ES-I3 (cell line): Measurements from ENCODE around the gene DOLPP1.
"Not testable (repeated sequence)": the region's sequence is repeated elsewhere in the genome, so short reads cannot be mapped to it uniquely, and the experiment has no call there.

ENCODE experiments used
- H3K36me3 ChIP-seq: 2 replicates; pipeline ENCODE4 v1.6.1; 2013; ENCODE audit warnings: mild to moderate bottlenecking, low read length, control low read depth, moderate library complexity; ENCODE audit not compliant: insufficient read depth
- H3K4me1 ChIP-seq: 2 replicates; pipeline ENCODE4 v1.6.1; 2013; ENCODE audit warnings: mild to moderate bottlenecking, control low read depth, low read length; ENCODE audit not compliant: insufficient read depth
- H3K9ac ChIP-seq: 2 replicates; pipeline ENCODE4 v1.6.1; 2013; ENCODE audit warnings: low read depth, mild to moderate bottlenecking, low read length, moderate library complexity
- H3K9me3 ChIP-seq: 2 replicates; pipeline ENCODE4 v1.6.1; 2013; ENCODE audit warnings: mild to moderate bottlenecking, low read length, moderate library complexity; ENCODE audit not compliant: control insufficient read depth, insufficient read depth

DOLPP1 gene

GRCh38 chr9:129125478-129125877 is 44.6 kb downstream of the DOLPP1 start:
- Histone ChIP-seq H3K4me1 (peaks cover 10% of the 10 kb centered on the region), H3K9ac (no peak overlapping the region), H3K9me3 (no peaks in the 10 kb centered on the region), H3K36me3 (peaks cover 5% of the 10 kb centered on the region)

DNA sequence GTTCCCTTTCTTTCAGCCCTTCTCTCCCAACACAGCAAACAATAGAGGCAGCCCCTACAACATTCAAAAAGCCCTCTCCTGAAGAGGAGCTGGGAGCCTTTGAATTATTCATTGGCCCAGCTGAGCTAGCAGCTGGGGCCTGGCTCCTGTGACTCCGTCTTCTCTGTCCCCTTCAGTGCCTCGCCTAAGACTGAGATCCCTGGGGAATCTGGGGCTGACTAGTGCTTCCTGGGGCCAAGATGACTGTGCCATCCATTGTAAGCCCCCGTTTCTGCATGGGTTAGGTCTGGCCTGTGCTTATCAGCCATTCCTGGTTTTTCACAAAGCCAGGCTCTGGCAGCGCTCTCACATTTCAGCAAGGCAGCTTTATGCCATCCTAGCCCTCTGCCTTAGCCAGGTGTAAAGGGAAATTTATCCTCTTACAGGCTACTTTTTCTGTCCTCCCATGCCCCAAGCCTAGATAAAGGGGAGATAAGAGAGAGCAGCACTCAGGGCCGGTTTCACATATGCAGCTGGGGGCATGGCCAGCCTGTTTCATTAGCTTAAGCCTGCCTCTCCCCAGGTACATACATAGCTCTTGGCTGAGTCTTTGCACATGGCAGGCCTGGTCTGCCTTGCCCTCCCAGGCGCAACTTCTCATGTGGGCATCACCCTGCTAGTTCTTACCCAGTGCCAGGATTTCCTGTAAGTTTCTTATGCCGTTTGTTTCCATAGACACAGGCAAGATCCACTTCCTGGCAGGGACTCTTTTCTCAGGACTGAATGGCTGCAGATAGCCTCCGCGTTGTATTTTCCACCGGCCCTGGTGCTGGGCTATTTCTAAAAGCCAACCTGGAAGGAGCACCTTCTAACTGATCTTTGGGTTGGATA is 46.1 kb downstream of the DOLPP1 start:
- peaks cover 5% of the 10 kb centered on the region for H3K36me3 ChIP-seq
- peak overlapping the region; percentile 7; the same call in 1 of the 2 replicates for H3K9ac ChIP-seq
- H3K4me1 ChIP-seq = peaks cover 10% of the 10 kb centered on the region
- H3K9me3 ChIP-seq = no peaks in the 10 kb centered on the region

- peaks cover 10% of the 10 kb centered on the region for H3K4me1 ChIP-seq
- no peak overlapping the region for H3K9ac ChIP-seq
- H3K9me3 ChIP-seq = no peaks in the 10 kb centered on the region
- H3K36me3 ChIP-seq = peaks cover 5% of the 10 kb centered on the region
Measured at GRCh38 chr9:129128689-129129088, 47.8 kb downstream of the DOLPP1 start.

DNA sequence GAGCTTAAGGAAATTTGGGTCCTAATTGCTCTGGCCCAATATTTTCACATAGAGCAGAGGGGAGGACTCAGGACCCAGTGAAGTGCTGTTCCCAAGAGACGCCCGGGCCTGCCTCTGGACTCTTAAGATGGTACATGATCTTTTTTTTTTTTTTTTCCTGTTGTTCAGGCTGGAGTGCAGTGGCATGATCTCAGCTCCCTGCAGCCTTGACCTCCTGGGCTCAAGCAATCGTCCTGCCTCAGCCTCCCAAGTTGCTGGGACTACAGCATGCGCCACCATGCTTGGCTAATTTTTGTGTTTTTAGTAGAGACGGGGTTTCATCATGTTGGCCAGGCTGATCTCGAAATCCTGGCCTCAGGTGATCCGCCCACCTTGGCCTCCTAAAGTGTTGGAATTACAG is 49.4 kb downstream of the DOLPP1 start:
- H3K36me3 ChIP-seq = not testable (repeated sequence)

DNA sequence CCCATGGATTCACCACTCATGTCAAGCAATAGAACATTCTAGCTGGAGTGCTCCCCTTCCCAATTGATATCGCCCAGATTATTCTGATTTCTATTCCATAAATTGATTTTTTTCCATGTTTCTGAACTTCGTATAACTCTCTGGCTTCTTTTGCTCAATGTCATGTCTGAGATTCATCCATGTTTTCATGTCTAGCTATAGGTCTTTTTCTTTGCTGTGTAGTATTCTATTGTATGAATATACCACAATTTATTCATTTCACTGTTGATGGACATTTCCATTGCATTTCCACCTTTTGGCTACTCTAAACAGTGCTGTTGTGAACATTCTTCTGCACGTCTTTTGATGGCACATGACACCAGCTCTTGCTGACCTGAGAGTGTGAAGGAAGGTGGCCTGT is 49.9 kb downstream of the DOLPP1 start:
- H3K9ac ChIP-seq = no peak overlapping the region
- H3K36me3 ChIP-seq = peaks cover 9% of the 10 kb centered on the region
- H3K4me1 ChIP-seq = peaks cover 10% of the 10 kb centered on the region
- no peaks in the 10 kb centered on the region for H3K9me3 ChIP-seq

More for the DNA sequence above, 49.4 kb downstream of the DOLPP1 start:
- H3K9ac ChIP-seq, H3K9me3 ChIP-seq, H3K4me1 ChIP-seq: not testable (repeated sequence)

DNA sequence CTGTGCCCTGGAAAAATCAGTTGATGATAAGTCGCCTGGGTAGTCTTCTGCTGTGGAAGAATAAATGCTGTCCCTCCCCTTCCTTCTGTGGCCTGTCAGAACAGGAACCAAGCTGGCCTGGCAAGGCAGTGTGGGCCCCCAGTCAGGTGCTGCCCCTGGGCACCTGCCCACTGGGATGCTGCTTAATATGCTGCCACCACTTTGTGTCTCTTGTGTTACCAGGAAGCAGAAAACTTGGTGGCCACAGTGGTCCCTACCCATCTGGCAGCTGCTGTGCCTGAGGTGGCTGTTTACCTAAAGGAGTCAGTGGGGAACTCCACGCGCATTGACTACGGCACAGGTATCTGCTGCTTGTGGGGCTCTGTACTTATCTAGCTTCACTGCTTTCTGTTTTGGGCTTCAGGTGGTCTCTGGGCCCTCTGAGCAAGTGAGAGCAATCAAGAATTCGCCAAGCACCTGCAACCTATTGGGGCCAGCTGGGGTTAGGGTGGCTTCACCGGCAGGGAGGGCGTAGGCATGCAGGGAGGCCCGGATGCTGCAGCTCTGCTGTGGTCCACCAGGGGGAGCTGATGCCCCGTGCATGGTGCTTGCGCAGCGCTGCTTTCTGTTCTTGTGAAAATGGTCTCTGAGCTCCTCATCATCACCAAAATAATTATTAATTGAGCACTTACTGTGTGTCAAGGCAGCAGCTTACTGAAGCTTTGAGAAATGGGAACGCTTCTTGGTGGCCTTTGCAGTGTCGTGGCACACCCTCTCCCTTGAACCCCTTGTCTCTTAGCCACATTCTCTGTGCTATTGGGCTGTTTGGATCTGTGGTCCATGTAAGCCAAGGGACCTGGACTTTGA is 50.6 kb downstream of the DOLPP1 start:
- no peak overlapping the region for H3K9ac ChIP-seq
- H3K36me3 ChIP-seq = peaks cover 9% of the 10 kb centered on the region
- no peaks in the 10 kb centered on the region for H3K9me3 ChIP-seq
- peaks cover 10% of the 10 kb centered on the region for H3K4me1 ChIP-seq

DNA sequence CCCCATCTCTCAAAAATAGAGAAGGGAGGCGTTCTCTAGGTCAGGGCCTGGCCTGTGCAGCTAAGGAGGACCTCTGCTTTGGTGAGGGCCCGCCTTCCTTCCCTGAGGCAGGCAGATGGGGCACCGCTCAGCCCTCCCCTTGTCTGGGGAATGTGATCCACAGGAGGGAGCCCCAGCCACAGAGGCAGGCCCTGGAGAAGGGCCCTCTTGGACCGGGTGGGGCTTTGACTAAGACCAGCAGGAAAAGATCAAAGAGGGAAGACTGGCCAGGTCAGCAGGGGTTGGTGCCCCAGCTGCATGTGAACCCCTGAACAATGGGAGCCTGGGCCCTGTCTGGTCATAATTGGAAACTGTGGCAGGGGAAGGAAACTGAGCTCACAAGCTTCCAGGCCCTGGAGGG is 52.2 kb downstream of the DOLPP1 start:
- Histone ChIP-seq H3K4me1 (no peaks in the 10 kb centered on the region; the same call in 1 of the 2 replicates), H3K9ac (no peak overlapping the region), H3K9me3 (no peaks in the 10 kb centered on the region), H3K36me3 (peaks cover 9% of the 10 kb centered on the region)

DNA sequence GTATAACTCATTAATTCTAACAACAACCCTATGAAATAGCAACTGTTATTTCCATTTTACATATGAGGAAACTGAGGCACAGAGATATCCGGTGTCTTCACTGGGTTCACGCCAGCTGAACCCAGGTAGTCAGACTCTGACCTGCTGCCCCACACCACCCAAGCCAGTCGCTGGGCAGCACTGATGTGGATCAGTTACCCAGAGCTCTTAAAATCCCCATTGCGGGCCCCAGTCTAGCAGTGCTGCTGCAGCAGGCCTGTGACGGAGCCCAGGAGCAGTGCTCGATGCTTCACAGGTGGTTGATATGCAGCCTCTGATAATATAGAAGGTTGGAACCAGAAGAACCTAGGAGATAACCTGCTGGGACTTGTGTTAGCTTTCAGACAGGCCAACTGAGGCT is 54.6 kb downstream of the DOLPP1 start:
- no peaks in the 10 kb centered on the region for H3K9me3 ChIP-seq
- H3K9ac ChIP-seq = no peak overlapping the region
- H3K4me1 ChIP-seq = peaks cover 8% of the 10 kb centered on the region; the same call in 1 of the 2 replicates
- H3K36me3 ChIP-seq = peaks cover 5% of the 10 kb centered on the region

DNA sequence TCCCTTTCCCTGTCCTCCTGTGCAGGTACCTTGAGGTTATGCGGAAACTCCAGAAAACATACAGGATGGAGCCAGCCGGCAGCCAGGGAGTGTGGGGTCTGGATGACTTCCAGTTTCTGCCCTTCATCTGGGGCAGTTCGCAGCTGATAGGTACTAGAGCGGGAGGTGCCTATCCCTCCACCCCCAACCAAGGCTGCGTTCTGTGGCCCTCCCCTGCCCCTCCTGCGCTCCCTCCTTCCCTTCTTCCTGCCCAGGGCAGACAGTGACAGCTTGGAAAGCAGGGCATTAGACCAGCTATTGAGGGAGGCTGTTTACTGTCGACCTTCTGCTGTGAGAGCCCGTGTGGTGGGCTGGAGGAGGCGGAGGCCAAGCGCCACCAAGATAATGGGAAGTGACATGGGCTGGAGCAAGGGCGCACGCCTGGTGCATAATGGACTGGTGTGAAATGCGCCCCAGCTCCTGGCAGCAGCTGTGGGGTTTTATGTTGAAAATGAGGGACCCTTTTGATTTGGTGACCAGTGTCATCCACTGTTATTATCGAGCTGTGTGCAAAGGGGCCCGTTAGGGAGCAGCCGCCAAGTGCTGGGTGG is 55.6 kb downstream of the DOLPP1 start:
- Histone ChIP-seq H3K9ac (no peak overlapping the region), H3K9me3 (no peaks in the 10 kb centered on the region), H3K36me3 (peaks cover 5% of the 10 kb centered on the region), H3K4me1 (peaks cover 16% of the 10 kb centered on the region)

DNA sequence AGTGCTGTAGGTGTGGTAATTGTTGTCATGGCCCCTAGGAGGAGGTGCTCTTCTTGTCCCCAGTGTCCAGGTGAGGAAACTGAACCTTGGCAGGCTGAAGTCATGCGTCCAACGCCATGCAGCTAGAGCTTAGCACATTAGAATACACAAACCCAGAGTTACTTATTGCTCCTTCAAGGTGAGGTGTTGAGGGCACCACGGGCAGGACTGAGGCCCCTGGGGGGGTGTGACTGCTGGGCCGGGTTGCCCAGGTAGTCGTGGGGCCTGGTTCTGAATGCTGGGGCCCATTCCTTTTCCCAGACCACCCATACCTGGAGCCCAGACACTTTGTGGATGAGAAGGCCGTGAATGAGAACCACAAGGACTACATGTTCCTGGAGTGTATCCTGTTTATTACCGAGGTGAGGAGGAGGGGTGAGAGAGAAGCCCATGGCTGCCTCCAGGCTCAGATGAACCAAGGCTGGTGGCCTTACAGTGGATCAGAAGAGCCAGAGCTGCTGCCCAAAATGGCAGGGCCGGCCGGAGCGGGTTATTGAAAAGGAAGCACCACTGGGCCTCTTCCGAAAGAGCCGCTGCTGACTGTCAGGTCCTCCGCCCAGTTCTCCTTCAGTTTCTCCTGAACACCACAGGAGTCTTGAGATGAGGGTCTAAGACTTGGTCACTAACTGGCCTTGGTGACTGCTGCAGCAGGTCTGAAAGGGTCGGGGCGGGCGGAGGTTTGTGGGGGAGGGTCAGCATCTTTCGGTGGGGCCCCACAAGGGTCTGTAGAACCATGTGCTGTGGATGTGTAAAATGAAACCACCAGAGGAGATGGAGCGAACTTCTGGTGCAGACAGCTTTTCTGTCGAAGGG is 56.6 kb downstream of the DOLPP1 start:
- peaks cover 5% of the 10 kb centered on the region for H3K36me3 ChIP-seq
- H3K9me3 ChIP-seq = no peaks in the 10 kb centered on the region
- peaks cover 24% of the 10 kb centered on the region for H3K4me1 ChIP-seq
- H3K9ac ChIP-seq = no peak overlapping the region

GRCh38 chr9:129138144-129138462 is 57.2 kb downstream of the DOLPP1 start:
- Histone ChIP-seq H3K36me3 (peaks cover 5% of the 10 kb centered on the region), H3K9ac (no peak overlapping the region), H3K4me1 (peaks cover 29% of the 10 kb centered on the region)

GRCh38 chr9:129138476-129139232 is 57.7 kb downstream of the DOLPP1 start:
- Histone ChIP-seq H3K36me3 (peaks cover 5% of the 10 kb centered on the region), H3K9me3 (no peaks in the 10 kb centered on the region), H3K4me1 (peaks cover 35% of the 10 kb centered on the region), H3K9ac (no peak overlapping the region)

More at GRCh38 chr9:129138144-129138462, 57.2 kb downstream of the DOLPP1 start:
- H3K9me3 ChIP-seq = no peaks in the 10 kb centered on the region

DNA sequence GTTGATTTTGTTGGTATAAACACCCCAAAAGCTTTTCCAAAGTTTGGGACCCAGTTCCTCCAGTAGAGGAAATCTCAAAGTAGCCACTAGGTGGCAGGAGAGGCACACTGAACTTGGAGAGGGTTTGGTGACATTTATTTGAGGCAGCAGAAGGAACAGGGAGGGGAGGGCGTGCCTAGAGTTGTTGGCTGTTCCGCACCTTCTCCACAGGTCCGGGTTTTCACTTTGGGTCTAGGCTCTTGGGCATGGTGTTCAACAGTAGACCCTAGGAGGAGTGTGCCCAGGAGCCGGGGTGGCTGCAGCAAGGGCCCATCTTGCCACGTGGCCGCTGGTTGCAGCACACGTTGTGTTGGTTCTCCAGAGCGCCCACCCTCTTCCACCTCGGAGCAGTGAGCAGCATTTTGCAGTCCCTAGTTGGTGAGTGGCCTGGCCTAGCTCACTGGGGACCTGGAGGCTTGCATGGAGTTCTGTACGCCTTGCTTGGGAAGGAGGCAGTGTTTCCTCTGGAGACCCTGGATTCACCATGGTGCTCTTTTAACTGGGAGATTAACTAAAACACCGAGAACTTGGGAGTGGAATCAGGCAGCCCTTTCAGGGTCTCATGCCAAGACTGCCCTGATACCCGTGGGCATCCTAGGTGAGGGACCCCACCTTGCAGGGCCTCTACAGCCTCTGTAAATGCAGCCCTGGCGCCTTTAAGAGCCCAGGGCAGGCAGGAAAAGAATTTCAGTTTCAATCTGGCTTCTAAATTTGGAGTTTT is 58.5 kb downstream of the DOLPP1 start:
- peaks cover 40% of the 10 kb centered on the region for H3K4me1 ChIP-seq
- H3K36me3 ChIP-seq = peaks cover 5% of the 10 kb centered on the region
- no peaks in the 10 kb centered on the region for H3K9me3 ChIP-seq
- peak overlapping the region; percentile 43 for H3K9ac ChIP-seq
